SK-MEL-5 (cell line): ENCODE measurements around the gene TMEM254. TPM values are rescaled to one million over a fixed set of nuclear protein-coding genes. Genes with fewer than 3 reads are reported as not detected.
"Not testable (repeated sequence)": the region's sequence is repeated elsewhere in the genome, so short reads cannot be mapped to it uniquely, and the experiment has no call there.

ENCODE experiments used
- DNase-seq: peaks from one replicate; pipeline ENCODE4 v3.0.0-alpha.2; 2016; ENCODE audit warnings: low read depth, low spot score
- in situ Hi-C: cut with HindIII; loops from 2 replicates; pipeline ENCODE4 v1.10.0; 2016; ENCODE audit warnings: low sequenced_read_pairs, high pct_unique_total_duplicates, low pct_unique_long_range_greater_than_20kb
- total RNA-seq: library from RNA; depleted of rRNA; stranded (reverse); fragments of >200 nt; shearing (Covaris generic); gene quantifications from 2 replicates; pipeline ENCODE4 v1.2.3, GENCODE V29; 2014

TMEM254 gene
- total RNA-seq, 1 experiment from 2014 or later, result 25.3 TPM

GRCh38 chr10:80067821-80068220, 10.6 kb upstream of the TMEM254 start:
- DNase-seq, in situ Hi-C loops: not testable (repeated sequence)

GRCh38 chr10:80068270-80068669, 10.2 kb upstream of the TMEM254 start:
- in situ Hi-C loops, result no loop called here
- DNase-seq, result no peak

DNA sequence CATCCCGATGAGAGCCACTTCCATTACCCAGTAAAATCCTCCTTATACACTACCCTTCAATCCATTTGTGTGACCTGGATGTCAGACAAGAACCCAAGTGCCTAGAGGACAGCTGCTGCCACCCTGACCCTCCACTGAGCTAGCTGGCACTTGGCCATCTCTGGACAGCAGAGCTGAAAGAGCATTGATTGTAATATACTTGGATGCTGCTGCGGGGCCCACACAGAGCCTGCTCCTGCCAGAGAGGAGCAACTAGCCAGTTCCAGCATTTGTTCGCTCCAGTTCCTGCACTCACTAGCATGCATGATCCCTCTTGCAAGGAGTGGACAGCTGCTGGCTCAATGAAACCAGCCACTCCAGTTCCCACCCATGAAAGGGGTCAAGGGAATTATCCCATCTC, 8.4 kb upstream of the TMEM254 start:
- in situ Hi-C loops, result no loop called here
- DNase-seq, result no peak

- DNase-seq, result no peak
- in situ Hi-C loops, result no loop called here
These were observed 5.9 kb upstream of the TMEM254 start for GRCh38 chr10:80072584-80072983.

DNA sequence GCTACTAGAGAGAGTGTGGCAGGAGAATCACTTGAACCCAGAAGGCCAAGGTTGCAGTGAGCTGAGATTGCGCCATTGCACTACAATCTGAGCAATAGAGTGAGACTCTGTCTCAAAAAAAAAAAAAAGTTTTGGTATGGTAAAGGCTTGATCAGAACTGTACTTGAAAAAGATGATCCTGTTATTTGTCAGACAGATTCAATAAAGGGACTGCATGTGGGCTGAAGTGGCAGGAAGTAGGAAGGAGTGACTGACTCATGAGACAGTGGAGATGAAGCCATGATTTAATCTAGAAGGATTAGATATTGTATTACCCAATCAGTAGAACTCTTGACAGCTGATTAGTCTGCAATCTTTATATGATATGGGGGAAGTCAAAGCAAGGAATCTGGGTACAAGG, 2.7 kb upstream of the TMEM254 start:
- DNase-seq, result no peak
- in situ Hi-C loops, result no loop called here

DNA sequence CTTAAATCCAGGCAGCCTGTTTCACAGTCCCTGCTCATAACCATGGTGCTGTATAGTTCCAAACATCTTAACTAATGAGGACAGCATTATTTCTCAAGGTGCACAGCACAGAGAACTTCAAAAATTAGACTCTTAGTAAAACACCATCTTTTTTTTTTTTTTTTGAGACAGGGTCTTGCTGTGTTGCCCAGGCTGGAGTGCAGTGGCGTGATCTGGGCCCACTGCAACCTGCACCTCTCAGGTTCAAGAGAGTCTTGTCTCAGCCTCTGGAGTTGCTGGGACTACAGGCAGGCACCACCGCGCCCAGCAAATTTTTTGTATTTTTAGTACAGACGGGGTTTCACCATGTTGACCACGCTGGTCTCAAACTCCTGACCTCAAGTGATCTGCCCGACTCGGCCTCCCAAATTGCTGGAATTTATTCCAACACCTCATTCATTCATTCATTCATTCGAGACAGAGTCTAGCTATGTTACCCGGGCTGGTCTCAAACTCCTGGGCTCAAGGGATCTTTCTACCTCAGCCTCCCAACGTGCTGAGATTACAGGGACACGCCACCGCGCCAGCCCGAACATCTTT, 507 bp upstream of the TMEM254 start:
- no peak for DNase-seq
- in situ Hi-C loops, result no loop called here

- DNase-seq, result no peak
- in situ Hi-C loops, result no loop called here
These were observed 851 bp downstream of the TMEM254 start for GRCh38 chr10:80079312-80079719.

DNA sequence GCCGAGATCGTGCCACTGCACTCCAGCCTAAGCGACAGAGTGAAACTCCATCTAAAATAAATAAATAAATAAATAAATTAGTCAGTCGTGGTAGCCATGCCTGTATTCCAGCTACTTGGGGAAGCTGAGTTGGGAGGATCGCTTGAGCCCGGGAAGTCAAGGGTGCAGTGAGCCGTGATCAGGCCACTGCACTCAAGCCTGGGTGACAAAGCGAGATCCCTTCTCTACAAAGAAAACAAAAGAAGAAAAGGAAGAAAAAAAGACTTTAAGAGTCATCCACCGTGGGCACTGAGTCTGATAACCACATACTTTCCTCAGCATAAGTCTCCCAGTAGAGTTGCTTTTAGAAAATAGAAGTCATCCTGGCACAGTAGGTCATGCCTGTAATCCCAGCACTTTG, 2.6 kb downstream of the TMEM254 start:
- DNase-seq, result no peak
- in situ Hi-C loops, result no loop called here

DNA sequence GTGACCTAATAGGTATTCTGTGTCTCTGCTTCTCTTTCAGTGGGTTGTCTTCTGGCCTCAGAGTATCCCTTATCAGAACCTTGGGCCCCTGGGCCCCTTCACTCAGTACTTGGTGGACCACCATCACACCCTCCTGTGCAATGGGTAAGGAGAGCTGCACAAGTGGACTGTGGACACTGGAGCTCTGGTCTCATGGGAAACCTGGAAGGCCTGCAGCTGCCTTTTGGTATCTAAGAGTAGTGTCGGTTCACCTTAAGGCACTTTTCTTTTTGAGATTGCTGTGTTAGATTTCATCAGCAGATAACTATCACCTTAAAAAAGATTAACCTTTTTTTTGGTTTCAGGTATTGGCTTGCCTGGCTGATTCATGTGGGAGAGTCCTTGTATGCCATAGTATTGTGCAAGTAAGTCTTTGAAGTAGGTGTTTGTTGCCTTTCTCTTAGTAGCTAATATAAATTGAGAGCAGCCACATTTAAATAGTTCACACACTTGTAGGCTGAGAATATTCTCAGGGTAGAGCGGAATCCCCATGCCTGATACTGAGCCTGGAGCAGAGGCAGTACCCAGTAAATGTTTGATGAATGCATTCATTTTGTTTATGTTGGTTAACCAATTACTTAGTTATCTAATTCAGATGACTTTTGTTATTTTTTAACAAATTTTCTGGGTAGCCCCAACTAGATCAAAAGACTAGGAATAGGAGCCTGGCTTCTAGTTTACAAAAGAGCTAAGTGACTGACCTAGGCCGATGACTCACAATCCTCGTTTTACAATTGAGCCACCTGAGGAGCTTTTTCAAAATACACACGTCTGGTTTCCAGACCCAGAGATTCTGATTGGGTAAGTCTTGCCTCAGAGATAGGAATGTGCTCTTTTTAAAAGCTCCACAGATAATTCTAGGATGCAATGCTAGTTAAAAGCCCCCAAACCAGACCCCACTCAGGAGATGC, 3.6 kb downstream of the TMEM254 start:
- no peak for DNase-seq
- in situ Hi-C loops, result no loop called here

DNA sequence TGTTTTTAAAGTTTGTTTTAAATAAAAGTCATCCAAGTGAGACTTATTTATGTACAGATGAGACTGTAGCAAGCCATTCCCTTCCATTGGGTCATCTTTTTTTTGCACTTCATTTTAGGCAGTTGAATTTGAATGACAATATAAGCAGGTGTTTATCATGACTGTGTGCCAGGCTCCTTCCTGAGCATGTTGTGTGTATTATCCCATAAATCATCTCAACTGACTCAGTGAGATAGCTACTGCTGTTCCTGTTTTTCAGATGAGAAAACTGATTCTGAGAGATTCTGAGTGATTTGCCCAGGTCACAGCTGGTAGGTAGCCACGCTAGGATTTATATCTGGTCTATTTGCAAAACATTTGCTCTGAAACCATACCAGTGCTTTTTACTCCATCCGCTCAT, 11.7 kb downstream of the TMEM254 start:
- in situ Hi-C loops, result no loop called here
- DNase-seq, result no peak

DNA sequence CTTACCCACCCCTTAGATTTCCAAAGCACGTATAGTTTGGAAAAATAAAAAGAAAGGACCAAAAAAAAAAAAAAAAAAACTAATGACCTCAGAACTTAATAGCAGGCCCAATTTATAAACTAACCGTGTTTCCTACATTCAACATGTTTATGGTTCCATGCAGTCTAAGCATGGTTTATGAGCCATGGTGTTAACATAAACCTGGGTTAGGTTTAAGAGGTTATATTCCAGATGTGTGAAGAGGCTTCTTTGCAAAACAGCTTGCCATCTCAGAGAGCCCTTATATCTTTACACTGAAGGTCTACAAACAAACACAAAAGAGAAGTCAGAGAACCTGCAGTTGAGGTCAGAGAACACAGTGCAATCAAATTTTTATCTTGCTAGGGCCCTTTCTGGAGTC, 15.8 kb downstream of the TMEM254 start:
- in situ Hi-C loops, result no loop called here
- no peak for DNase-seq

DNA sequence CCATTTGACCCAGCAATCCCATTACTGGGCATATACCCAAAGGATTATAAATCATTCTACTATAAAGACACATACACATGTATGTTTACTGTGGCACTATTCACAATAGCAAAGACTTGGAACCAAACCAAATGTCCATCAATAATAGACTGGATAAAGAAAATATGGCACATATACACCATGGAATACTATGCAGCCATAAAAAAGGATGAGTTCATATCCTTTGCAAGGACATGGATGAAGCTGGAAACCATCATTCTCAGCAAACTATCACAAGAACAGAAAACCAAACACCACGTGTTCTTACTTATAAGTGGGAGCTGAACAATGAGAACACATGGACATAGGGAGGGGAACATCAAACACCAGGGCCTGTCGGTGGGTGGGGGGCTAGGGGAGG, 19.8 kb downstream of the TMEM254 start:
- DNase-seq, in situ Hi-C loops: not testable (repeated sequence)

DNA sequence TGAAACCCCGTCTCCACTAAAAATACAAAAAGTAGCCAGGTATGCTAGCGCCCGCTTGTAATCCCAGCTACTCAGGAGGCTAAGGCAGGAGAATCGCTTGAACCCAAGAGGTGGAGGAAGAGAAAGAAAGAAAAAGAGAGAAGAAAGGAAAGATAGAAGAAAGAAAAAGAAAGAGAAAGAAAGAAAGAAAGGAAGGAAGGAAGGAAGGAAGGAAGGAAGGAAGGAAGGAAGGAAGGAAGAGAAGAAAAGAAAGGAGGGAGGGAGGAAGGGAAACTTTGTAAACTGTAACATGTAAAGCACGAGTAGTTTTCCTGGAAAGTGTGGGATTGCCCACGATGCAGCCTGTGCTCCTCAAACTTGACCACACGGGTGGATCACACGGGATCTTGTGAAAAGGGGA, 20.8 kb downstream of the TMEM254 start:
- DNase-seq, in situ Hi-C loops: not testable (repeated sequence)

DNA sequence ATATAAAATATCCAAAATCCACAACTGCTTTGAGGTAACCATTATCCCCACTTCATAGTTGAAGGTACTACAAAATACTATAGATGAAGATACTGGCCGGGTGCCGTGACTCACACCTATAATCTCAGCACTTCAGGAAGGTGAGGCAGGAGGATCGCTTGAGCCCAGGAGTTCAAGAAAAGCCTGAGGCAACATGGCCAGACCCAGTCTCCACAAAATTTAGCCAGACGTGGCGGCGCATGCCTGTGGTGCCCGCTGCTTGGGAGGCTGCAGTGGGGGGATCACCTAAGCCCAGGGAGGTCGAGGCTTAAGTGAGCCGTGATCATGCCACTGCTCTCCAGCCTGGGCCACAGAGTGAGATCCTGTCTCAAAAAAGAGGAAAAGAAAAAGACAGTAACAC, 21.7 kb downstream of the TMEM254 start:
- no peak for DNase-seq
- in situ Hi-C loops, result no loop called here

- in situ Hi-C loops, result no loop called here
- no peak for DNase-seq
These were observed 22.6 kb downstream of the TMEM254 start for GRCh38 chr10:80100861-80101695.

DNA sequence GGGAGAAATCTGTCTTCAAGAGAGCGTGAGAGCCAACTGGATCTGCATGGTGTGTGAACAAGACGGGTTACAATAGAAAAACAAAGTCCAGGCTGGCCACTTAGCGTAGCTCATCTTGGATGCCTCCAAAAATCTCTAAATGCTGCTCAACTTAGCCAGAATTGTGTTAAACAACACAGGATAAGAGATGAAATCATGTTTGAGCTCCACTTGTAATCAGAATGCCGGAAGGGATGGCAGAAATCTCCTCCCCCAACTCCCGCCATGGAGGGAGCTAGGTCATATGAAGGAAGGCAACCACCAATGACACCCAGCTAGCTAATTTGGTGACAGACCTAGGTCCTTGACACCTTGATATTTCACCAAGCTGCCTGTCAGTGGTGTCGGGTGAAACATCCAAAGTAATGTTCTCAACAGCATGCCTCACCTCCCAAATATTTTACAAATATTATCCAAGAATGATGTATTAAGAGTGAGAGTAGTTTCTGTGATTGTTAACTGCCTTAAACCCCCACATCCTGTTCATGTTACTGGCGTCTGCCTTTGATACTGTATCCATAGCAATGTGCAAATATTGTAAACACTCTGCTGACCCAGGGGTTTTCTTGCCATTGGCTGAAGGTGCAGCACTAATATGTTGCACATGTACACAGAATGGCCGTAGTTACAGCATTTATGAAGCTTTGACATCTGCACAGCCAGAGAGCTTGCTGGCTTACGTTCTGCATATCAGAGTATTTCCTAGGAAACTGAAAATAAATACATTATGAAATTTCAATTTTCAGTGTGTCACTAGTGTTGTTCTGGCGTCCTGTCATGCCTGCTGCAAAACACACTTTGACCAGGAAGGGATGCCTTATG, 25.8 kb downstream of the TMEM254 start:
- in situ Hi-C loops, result no loop called here

GRCh38 chr10:80108576-80109239, 30.2 kb downstream of the TMEM254 start:
- in situ Hi-C loops, result no loop called here
- DNase-seq, result no peak

More for the DNA sequence above, 25.8 kb downstream of the TMEM254 start:
- no peak for DNase-seq
